Measurements from ENCODE around the gene RNF34. TPM values are rescaled to one million over a fixed set of nuclear protein-coding genes. Genes with fewer than 3 reads are reported as not detected.

Gene RNF34
- total RNA-seq, 1 experiment from 2014 or later = 40.9 TPM

- CTCF ChIA-PET = no interaction called here
- Mint-ChIP-seq H3K4me3 (ENCODE audit: unreplicated experiment) (no peak overlapping the region), H3K4me1 (ENCODE audit: insufficient read depth, unreplicated experiment) (no peaks in the 10 kb centered on the region), H3K27me3 (ENCODE audit: insufficient read depth, unreplicated experiment) (no peaks in the 10 kb centered on the region), H3K9me3 (ENCODE audit: unreplicated experiment) (peaks cover 12% of the 10 kb centered on the region), H3K36me3 (ENCODE audit: insufficient read depth, unreplicated experiment) (peaks cover 64% of the 10 kb centered on the region), H3K27ac (ENCODE audit: low read depth, unreplicated experiment) (no peak overlapping the region)
- no peak for TF ChIP-seq CTCF (IDR thresholded peaks at IDR 0.05; ENCODE audit: unreplicated experiment)
- BruUV-seq (replicated peaks) = no TSS peak
- intact Hi-C loops (cut with micrococcal nuclease) = no loop called here
- no peak for DNase-seq (ENCODE audit: unreplicated experiment)
- POLR2A ChIA-PET = interaction anchor here (0.7 to 1.4 kb wide), 2 partner anchors 16 to 142 kb away, joined by 3 to 4 read pairs; partner anchors contain the start of gene KDM2B
These were observed 39.0 kb downstream of the RNF34 start for GRCh38 chr12:121438905-121439304.

GRCh38 chr12:121439715-121440114, 39.8 kb downstream of the RNF34 start:
- DNase-seq (ENCODE audit: unreplicated experiment) = no peak
- H3K27me3 Mint-ChIP-seq (ENCODE audit: insufficient read depth, unreplicated experiment) = no peaks in the 10 kb centered on the region
- TF ChIP-seq CTCF (IDR thresholded peaks at IDR 0.05; ENCODE audit: unreplicated experiment) = no peak
- CTCF ChIA-PET = interaction anchor here (0.7 to 7.8 kb wide), 3 partner anchors 106 to 790 kb away, joined by 3 to 80 read pairs (median 4); no protein-coding TSS in a partner anchor
- H3K27ac Mint-ChIP-seq (ENCODE audit: low read depth, unreplicated experiment) = peak overlapping the region; percentile 27
- no peak overlapping the region for H3K4me3 Mint-ChIP-seq (ENCODE audit: unreplicated experiment)
- peaks cover 12% of the 10 kb centered on the region for H3K9me3 Mint-ChIP-seq (ENCODE audit: unreplicated experiment)
- no peaks in the 10 kb centered on the region for H3K4me1 Mint-ChIP-seq (ENCODE audit: insufficient read depth, unreplicated experiment)
- POLR2A ChIA-PET = no interaction called here
- intact Hi-C loops (cut with micrococcal nuclease) = loop anchor here (5.0 kb wide), 1 partner anchor 377 kb away; no protein-coding TSS in a partner anchor
- peaks cover 56% of the 10 kb centered on the region for H3K36me3 Mint-ChIP-seq (ENCODE audit: insufficient read depth, unreplicated experiment)
- BruUV-seq (replicated peaks) = no TSS peak

- Mint-ChIP-seq H3K9me3 (ENCODE audit: unreplicated experiment) (peaks cover 12% of the 10 kb centered on the region), H3K36me3 (ENCODE audit: insufficient read depth, unreplicated experiment) (peaks cover 48% of the 10 kb centered on the region), H3K27ac (ENCODE audit: low read depth, unreplicated experiment) (no peak overlapping the region), H3K4me3 (ENCODE audit: unreplicated experiment) (no peak overlapping the region), H3K4me1 (ENCODE audit: insufficient read depth, unreplicated experiment) (no peaks in the 10 kb centered on the region), H3K27me3 (ENCODE audit: insufficient read depth, unreplicated experiment) (no peaks in the 10 kb centered on the region)
- intact Hi-C loops (cut with micrococcal nuclease) = loop anchor here (5.0 kb wide), 1 partner anchor 378 kb away; no protein-coding TSS in a partner anchor
- CTCF ChIA-PET = interaction anchor here (0.6 to 7.8 kb wide), 3 partner anchors 14 to 1222 kb away, joined by 3 to 80 read pairs (median 15); no protein-coding TSS in a partner anchor
- BruUV-seq (replicated peaks) = no TSS peak
- POLR2A ChIA-PET = no interaction called here
- no peak for TF ChIP-seq CTCF (IDR thresholded peaks at IDR 0.05; ENCODE audit: unreplicated experiment)
- no peak for DNase-seq (ENCODE audit: unreplicated experiment)
These were observed 40.9 kb downstream of the RNF34 start for GRCh38 chr12:121440768-121441167.

- Mint-ChIP-seq H3K36me3 (ENCODE audit: insufficient read depth, unreplicated experiment) (peaks cover 40% of the 10 kb centered on the region), H3K4me3 (ENCODE audit: unreplicated experiment) (no peak overlapping the region), H3K9me3 (ENCODE audit: unreplicated experiment) (peaks cover 7% of the 10 kb centered on the region), H3K4me1 (ENCODE audit: insufficient read depth, unreplicated experiment) (no peaks in the 10 kb centered on the region), H3K27me3 (ENCODE audit: insufficient read depth, unreplicated experiment) (no peaks in the 10 kb centered on the region), H3K27ac (ENCODE audit: low read depth, unreplicated experiment) (no peak overlapping the region)
- no TSS peak for BruUV-seq (replicated peaks)
- no peak for TF ChIP-seq CTCF (IDR thresholded peaks at IDR 0.05; ENCODE audit: unreplicated experiment)
- no peak for DNase-seq (ENCODE audit: unreplicated experiment)
- intact Hi-C loops (cut with micrococcal nuclease) = loop anchor here (5.0 kb wide), 1 partner anchor 379 kb away; no protein-coding TSS in a partner anchor
- CTCF ChIA-PET = interaction anchor here (0.8 to 7.8 kb wide), 4 partner anchors 9 to 382 kb away, joined by 3 to 80 read pairs (median 26); no protein-coding TSS in a partner anchor
- POLR2A ChIA-PET = interaction anchor here (0.7 to 1.5 kb wide), 2 partner anchors 9 to 386 kb away, joined by 3 read pairs; no protein-coding TSS in a partner anchor
These were observed 41.6 kb downstream of the RNF34 start for GRCh38 chr12:121441555-121441954.
